GM21528 (cell line): ENCODE data around the gene CCDC127.
"Not testable (repeated sequence)": the region's sequence is repeated elsewhere in the genome, so short reads cannot be mapped to it uniquely, and the experiment has no call there.

ENCODE experiments used
- ATAC-seq: cut with Tn5 transposase; IDR thresholded peaks from one replicate; pipeline ENCODE4 v1.9.1; 2021; ENCODE audit warnings: mild to moderate bottlenecking, moderate library complexity; ENCODE audit not compliant: unreplicated experiment, low FRiP score

The CCDC127 gene

DNA sequence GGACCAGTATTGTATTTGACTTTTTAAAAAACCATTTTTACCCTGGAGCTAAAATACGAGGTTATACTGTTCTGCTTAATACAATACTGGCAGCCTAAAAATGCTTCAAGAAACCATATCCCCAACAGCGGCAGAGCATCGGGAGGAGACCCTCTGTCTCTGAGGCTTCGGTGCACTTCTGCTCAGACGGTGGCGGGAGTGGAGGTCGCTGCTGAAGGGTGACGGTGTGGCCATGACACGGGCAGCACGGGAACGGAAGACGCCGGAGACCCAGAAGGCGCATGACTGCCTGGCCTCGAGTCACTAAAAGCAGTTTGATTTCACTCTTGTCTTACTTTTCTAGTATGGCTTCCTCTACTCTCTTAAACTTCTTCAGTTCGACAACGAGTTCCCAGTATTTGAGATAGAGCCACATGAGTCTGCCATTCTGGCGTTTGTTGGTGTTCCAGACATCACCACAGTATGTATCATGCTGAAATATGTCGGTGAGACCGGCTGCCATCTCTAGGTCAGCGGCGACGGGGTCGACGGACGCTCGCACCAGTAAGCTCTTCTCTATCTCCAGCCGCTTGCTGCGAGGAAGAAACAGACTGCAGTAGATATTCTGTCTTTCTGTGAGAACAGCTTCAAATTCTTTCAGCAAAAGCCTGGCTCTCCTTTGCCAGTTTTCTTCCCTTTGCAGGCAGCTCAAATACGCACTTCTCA, 12.8 kb downstream of the CCDC127 start:
- ATAC-seq = no peak

DNA sequence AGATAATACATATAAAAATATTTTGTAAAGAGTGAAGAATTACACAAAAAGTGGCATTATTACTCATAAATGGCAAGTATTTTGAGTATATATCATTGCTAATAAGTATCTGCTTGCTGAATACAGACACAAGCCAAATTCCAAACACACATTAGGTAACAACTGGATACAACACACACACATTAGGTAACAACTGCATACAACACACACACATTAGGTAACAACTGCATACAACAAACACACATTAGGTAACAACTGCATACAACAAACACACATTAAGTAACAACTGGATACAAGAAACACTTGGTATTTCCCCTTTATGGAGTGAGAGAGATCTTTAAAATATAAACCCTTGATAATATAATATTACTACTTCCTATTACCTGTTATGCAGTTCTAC, 13.5 kb downstream of the CCDC127 start:
- no peak for ATAC-seq

- ATAC-seq = no peak
These were observed 14.0 kb downstream of the CCDC127 start for GRCh38 chr5:204001-204400.

DNA sequence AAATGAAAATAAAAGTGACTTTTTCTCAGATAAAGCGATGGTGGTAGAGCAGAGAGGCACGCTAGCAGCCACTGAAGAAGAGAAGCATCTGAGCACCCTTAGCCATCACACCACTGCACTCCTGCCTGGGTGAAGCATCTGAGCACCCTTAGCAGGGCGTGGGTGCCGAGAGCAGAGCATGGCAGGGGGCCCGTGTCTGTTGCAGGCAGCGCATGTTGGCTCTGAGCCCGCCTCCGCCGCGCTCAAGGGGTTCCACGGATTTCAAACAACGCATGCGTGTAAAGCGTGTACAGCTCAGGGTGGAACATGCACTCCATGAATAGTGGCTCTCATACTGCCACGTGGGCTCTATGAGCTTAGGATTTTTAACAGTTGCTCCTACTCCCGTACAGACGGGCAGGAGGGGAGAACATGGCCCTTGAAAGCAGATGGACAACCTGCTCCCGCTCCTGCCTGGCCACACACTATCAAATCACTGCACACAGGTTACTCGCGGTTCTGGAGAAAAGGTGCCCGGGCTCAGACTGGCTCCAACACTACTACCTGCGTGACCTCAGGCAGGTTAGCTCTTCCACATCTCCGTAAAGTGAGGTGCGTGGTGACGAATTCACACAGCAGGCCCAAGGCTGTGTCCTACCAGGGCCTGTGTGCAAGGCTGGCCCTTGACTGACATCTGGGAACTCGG, 14.6 kb downstream of the CCDC127 start:
- ATAC-seq = no peak

DNA sequence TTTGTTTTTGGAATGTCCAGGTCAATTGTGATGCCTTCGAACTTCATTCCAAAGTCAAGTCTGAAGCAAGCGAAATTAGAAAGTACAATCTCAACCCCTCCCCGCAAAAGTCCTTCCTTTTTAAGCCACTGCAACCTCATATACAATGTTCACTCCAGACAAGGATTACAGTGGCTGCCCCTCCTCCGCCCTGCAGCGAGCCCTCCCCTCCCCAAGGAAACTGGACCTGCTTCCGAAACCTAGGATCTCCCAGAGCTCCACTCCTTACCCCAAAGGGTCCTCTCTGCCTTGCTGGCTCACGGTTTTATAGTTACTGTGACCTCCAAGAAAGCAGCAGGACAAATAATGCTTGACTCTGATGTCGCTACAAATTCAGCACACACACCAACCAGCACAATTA, 16.3 kb downstream of the CCDC127 start:
- ATAC-seq = no peak

DNA sequence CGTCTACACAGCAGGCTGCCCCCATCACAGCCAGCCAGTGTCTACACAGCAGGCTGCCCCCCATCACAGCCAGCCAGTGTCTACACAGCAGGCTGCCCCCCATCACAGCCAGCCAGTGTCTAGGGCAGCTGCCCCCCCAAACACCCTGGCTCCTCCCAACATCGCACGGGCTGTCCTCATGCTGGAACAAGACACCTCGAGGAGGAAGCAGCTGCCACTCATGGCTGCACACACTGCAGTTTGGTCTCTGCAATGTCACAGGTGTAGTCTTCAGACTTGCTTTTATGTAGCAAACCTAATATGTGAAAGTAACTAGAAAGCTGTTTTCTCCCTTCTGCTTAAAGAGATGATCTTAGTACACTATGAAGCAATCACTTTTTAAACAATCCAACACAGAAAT, 17.0 kb downstream of the CCDC127 start:
- no peak for ATAC-seq

DNA sequence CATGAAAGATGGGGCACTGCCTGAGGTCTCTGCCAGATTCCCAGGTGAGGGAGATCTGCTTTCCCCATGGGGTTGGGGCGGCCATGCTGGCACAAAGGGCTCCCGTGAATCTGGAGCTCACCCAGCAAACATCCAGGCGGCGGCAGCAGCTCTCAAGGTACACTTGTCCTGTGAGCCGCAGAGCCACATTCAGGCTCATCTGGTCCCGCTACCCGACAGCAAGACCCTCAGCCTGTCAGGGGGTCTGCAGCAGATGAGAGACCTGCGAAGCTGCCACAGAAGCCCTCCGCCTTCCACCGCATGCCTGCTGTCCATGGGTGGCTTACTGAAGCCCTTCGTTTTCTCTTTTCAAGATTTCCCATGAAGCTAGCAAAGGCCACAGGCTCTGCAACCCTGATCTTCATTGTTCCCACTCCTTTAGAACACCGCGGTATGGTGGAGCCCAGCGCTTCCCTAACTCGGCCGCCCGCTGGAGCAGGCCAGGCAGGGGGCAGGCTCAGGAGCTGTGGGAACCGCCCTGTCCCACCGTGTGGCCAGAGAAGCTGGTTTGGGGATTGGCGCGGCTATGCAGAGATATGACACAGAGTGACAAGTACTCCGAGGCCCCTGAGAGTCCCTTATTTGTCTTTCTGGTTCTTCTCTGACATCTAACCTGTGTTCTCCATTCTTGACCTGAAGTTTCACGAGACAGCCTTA, 17.9 kb downstream of the CCDC127 start:
- ATAC-seq = no peak

GRCh38 chr5:199197-199949, 18.6 kb downstream of the CCDC127 start:
- no peak for ATAC-seq

GRCh38 chr5:198516-199196, 19.3 kb downstream of the CCDC127 start:
- ATAC-seq = no peak

DNA sequence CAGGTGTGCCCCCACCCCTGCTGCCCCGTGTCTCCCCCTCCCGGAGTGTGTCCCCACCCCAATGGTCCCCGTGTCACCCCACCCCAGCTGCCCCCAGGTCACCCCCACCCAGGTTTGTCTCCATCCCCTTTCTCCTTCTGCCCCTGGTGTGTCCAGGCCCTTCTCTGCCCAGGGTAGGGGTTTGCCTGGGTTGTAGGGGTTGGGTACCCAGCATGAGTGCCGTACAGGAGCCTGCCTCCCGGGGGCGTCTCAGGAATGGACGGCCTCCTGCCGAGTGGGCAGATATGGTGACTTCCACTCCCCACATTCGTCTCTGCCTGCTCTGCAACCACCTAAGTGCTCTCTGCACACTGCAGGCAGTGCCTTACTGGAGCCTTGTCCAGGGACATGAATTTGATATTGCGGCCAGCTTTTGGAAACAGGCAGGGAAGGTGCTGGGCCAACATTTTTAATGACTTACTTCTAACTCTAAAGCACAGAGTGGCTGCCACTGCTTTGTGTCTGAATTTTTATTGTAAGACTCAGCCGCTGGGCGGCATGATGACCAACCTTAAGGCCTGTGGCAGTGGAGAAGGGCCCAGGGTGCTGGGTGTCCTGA, 20.0 kb downstream of the CCDC127 start:
- ATAC-seq = no peak

DNA sequence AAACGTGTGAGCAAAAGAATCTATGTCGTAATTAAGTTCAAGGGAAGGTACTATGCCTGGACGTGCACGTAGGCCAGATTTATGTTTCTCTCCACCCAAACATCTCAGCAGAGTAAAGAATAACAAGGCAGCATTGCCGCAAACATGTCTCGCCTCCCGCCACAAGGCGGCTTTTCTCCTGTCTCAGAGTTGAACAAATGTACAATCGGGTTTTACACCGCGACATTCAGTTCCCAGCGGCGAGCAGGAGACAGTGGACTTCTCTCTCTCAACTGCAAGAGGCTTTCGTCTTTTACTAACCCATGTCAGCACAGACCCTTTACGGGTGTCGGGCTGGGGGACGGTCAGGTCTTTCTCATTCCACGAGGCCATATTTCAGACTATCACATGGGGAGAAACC, 20.9 kb downstream of the CCDC127 start:
- not testable (repeated sequence) for ATAC-seq

DNA sequence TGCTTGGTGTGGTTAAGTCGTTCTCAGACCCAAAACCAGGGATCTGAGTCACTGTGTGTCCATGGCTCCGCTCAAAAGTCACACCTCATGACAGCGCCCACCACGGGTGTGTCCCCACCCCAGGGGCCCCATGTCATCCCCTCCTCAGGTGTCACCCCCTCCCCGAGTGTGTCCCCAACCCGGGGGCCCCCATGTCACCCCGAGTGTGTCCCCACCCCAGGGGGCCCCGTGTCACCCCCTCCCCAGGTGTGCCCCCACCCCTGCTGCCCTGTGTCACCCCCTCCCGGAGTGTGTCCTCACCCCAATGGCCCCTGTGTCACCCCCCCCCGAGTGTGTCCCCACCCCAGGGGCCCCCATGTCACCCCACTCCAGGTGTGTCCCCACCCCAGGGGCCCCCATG, 21.6 kb downstream of the CCDC127 start:
- ATAC-seq = no peak

DNA sequence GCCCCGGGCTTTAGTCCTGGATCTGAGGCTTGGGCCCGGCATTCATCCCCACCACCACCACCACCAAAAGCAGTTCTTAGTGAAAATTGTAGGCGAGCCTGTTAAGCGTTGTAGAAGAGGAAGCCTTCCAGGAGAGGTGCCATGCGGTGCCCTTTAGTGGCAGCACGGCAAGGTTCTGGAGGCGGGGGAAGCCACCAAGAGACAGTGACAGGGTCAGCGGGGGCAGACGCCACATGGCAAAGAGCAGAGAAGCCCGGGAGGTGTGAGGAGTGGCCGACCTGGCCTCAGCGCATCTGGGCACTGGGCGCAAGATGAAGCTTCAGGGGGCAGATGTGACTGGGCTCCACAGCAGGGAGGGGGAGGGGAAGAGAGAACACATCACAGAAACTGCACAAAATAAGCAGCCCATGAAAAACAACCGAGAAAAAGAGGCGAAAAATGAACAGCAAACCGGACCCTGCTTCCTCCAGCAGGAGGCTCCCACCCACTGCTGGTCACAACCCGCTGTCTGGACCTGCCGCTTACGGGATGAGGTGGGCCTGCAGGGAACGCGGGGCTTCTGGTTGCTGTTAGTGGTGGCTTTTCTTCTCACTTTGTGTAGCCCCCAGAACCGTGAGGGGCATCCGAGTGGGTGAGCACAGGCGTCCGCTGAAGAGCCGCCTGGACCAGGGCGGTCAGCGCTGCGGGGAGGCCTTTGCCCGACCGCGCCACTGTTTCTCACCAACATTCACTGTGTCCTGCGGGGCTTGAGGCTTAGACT, 22.4 kb downstream of the CCDC127 start:
- no peak for ATAC-seq

DNA sequence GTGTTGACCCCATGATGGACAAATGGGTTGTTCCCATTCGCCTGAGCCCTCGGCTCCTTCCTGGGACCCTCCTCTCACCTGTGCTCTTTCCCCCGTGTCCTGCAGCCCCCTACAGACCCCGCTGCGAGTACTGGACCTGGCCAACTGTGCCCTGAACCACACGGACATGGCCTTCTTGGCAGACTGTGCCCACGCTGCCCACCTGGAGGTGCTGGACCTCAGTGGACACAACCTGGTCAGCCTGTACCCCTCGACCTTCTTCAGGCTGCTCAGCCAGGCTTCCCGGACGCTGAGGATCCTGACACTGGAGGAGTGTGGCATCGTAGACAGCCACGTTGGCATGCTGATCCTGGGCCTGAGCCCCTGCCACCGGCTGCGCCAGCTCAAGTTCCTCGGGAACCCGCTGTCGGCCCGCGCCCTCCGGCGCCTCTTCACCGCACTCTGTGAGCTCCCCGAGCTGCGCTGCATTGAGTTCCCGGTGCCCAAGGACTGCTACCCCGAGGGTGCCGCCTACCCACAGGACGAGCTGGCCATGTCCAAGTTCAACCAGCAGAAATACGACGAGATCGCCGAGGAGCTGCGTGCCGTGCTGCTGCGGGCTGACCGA, 23.2 kb downstream of the CCDC127 start:
- ATAC-seq = no peak

GRCh38 chr5:194102-194501, 23.9 kb downstream of the CCDC127 start:
- ATAC-seq = no peak

GRCh38 chr5:192970-193831, 24.8 kb downstream of the CCDC127 start:
- no peak for ATAC-seq

- ATAC-seq = no peak
These were observed 25.3 kb downstream of the CCDC127 start for GRCh38 chr5:192691-192969.

DNA sequence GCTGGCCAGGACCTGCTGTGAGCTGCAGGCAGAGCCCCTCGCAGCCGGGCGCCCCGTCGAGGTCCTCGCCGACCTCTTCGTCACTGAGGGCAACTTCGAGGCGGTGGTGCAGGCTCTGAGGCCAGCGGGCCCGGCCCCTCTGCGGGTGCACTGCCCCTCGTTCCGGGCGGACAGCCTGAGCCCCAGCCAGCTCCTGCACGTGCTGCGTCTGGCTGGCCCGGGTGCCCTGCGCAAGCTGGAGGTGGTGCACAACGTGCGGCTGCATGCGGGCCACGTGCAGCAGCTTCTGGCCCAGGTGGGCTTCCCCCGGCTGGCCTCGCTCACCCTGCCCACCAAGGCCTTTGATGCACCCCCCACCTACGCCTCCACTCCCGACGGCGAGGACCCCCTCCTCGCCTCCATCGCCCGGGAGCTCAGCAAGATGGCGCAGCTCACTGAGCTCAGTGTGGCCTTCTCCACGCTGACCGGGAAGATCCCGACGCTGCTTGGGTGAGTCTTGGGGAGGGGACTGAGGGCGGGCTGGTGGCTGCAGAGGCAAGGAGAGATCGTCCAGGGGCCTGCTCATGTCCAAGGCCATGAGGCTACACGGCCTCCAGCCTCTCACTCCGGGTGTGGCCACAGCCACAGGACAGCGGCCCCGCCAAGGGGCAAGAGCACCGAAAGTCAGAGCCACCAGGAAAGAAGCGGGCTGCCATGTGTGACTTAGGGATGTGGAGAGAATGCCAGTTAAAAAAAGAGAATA, 25.8 kb downstream of the CCDC127 start:
- ATAC-seq = no peak
